Left ventricle myocardium inferior (tissue), 1 donor: ENCODE data around the gene PCSK5. TPM values are rescaled to one million over a fixed set of nuclear protein-coding genes. Genes with fewer than 3 reads are reported as not detected.
"Not testable (repeated sequence)": the region's sequence is repeated elsewhere in the genome, so short reads cannot be mapped to it uniquely, and the experiment has no call there.

ENCODE experiments used
- DNase-seq: peaks from one replicate; pipeline ENCODE4 v3.0.0-alpha.2; 2020
- H3K27ac ChIP-seq: fragments of 200-600 bp; replicated peaks from 2 replicates; pipeline ENCODE4 v1.8.0; 2021
- H3K27me3 ChIP-seq: fragments of 200-600 bp; 2 replicates; pipeline ENCODE4 v1.8.0; 2021; ENCODE audit warnings: low read depth
- H3K36me3 ChIP-seq: fragments of 200-600 bp; 2 replicates; pipeline ENCODE4 v1.8.0; 2021
- H3K4me1 ChIP-seq: fragments of 200-600 bp; 2 replicates; pipeline ENCODE4 v1.8.0; 2021
- H3K4me3 ChIP-seq: fragments of 200-600 bp; 2 replicates; pipeline ENCODE4 v1.8.0; 2021; ENCODE audit warnings: mild to moderate bottlenecking, moderate library complexity
- H3K9me3 ChIP-seq: fragments of 200-600 bp; replicated peaks from 2 replicates; pipeline ENCODE4 v1.8.0; 2021
- intact Hi-C: fragments of 100-400 bp; cut with micrococcal nuclease; formaldehyde crosslinking; loops from one replicate; pipeline ENCODE4 v1.11.0; 2022
- total RNA-seq: library from RNA; stranded (reverse); fragmentation: NEBNext Ultra II Directional; extraction: Animal tissue kit (Norgen Biotek cat#: 25700); gene quantifications from one replicate; pipeline ENCODE4 v1.2.1, GENCODE V29; 2021
- TF ChIP-seq, protein P1 (sequence below): fragments of 200-600 bp; IDR thresholded peaks from 2 replicates; pipeline ENCODE4 v1.8.0; 2021; ENCODE audit warnings: antibody characterized with exemption, mild to moderate bottlenecking, borderline replicate concordance
- donor health status: DM: no; HTN: yes; CAD: no; lungs with severe emphysema.

Gene PCSK5
- total RNA-seq, 1 donor from 2014 or later: 5.6 TPM

DNA sequence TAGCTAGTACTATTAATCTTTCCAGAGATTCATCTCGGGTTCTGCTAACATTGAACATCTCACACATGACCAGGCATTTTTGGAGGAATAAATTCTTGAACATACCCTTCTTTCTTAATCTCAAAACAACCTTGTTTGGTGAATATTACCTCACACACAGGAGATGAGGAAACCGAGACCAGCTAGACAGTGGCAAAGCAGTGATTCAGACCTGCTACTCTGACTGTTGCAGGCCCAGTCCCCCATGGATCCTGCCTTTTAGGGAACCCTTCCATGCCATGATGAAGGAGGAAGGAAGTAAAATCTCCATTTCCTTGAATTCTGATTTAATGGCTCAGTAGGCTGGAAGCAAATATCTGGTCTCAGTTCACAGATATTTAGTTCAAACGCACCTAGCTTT is 2.6 kb downstream of the PCSK5 start:
- Histone ChIP-seq H3K9me3 (no peaks in the 10 kb centered on the region), H3K4me3 (peak overlapping the region; percentile 85), H3K27me3 (no peaks in the 10 kb centered on the region), H3K36me3 (no peaks in the 10 kb centered on the region), H3K4me1 (peaks cover 64% of the 10 kb centered on the region), H3K27ac (no peak overlapping the region)
- intact Hi-C loops: loop anchor here (10.0 kb wide), 1 partner anchor 412 kb away; no protein-coding TSS in a partner anchor
- TF ChIP-seq, protein P1, sequence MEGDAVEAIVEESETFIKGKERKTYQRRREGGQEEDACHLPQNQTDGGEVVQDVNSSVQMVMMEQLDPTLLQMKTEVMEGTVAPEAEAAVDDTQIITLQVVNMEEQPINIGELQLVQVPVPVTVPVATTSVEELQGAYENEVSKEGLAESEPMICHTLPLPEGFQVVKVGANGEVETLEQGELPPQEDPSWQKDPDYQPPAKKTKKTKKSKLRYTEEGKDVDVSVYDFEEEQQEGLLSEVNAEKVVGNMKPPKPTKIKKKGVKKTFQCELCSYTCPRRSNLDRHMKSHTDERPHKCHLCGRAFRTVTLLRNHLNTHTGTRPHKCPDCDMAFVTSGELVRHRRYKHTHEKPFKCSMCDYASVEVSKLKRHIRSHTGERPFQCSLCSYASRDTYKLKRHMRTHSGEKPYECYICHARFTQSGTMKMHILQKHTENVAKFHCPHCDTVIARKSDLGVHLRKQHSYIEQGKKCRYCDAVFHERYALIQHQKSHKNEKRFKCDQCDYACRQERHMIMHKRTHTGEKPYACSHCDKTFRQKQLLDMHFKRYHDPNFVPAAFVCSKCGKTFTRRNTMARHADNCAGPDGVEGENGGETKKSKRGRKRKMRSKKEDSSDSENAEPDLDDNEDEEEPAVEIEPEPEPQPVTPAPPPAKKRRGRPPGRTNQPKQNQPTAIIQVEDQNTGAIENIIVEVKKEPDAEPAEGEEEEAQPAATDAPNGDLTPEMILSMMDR: no peak
- no peak for DNase-seq

DNA sequence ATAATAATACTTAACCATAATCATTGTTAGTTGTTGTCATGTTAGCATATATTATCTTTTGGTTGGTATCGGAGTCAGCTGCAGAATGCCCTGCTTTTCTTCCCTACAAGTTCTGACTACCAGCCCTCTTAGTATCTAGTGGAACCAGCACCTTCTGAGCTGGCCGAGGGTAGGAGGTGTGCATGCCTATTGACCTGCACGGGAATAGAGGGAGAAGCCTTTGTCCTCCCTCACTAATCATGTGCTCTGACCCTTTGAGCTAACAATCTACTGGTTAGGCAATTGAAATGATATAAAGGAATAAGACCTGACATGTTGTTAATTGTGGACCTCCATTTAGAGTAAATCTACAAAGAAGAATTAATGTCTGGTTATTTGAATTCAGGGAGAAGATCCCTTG is 4.1 kb downstream of the PCSK5 start:
- H3K27ac ChIP-seq: no peak overlapping the region
- intact Hi-C loops: loop anchor here (10.0 kb wide), 1 partner anchor 410 kb away; no protein-coding TSS in a partner anchor
- TF ChIP-seq, protein P1: no peak
- no peaks in the 10 kb centered on the region for H3K9me3 ChIP-seq
- no peak overlapping the region for H3K4me3 ChIP-seq
- H3K27me3 ChIP-seq: no peaks in the 10 kb centered on the region
- H3K4me1 ChIP-seq: peaks cover 61% of the 10 kb centered on the region
- no peaks in the 10 kb centered on the region for H3K36me3 ChIP-seq
- no peak for DNase-seq

DNA sequence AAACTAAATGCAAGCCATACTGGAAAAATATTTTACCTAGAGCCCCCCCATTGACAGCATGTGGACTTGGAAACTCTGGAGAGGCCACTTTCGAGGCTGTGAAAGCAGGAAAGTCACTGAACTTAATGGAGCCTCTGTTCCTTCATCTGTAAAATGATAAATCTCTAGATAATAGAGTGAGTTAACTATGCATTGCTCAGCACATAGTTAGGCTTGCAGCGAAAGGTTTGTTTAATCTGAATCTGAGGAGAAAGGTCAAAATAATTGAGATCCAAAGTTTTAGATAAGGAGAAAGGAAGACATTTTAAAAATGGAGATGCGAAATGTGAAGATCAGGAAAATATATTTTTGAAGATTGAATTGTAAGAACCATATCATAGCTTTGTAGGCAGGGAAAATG is 4.6 kb downstream of the PCSK5 start:
- no peak overlapping the region for H3K4me3 ChIP-seq
- intact Hi-C loops: loop anchor here (10.0 kb wide), 1 partner anchor 410 kb away; no protein-coding TSS in a partner anchor

DNA sequence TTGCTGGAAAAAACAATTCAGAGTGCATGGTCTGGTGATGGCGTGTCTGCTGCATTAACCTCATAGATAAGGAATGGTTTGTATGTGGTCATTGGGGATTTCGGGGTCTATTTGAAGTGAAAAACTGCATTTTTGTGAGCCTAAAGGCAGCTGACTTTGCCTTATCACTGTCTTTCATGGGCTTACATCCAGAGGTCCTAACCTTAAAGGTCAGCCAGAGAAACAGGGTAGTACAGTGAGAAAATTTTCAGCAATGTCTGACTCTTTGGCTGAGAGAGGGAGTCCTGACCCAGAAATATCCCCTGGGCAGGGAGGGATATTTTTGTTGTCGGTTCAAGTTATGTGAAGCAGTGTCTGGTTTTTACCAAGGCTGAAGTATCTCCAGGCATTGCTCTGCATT is 5.7 kb downstream of the PCSK5 start:
- Histone ChIP-seq H3K4me1 (peaks cover 45% of the 10 kb centered on the region), H3K4me3 (no peak overlapping the region), H3K27ac (no peak overlapping the region), H3K9me3 (no peaks in the 10 kb centered on the region), H3K36me3 (no peaks in the 10 kb centered on the region), H3K27me3 (no peaks in the 10 kb centered on the region)
- no peak for DNase-seq
- TF ChIP-seq, protein P1: no peak
- intact Hi-C loops: loop anchor here (10.0 kb wide), 1 partner anchor 409 kb away; no protein-coding TSS in a partner anchor

More for the DNA sequence above, 4.6 kb downstream of the PCSK5 start:
- Histone ChIP-seq H3K36me3 (no peaks in the 10 kb centered on the region), H3K27me3 (no peaks in the 10 kb centered on the region), H3K9me3 (no peaks in the 10 kb centered on the region), H3K27ac (no peak overlapping the region), H3K4me1 (peaks cover 55% of the 10 kb centered on the region)
- TF ChIP-seq, protein P1: no peak
- no peak for DNase-seq

DNA sequence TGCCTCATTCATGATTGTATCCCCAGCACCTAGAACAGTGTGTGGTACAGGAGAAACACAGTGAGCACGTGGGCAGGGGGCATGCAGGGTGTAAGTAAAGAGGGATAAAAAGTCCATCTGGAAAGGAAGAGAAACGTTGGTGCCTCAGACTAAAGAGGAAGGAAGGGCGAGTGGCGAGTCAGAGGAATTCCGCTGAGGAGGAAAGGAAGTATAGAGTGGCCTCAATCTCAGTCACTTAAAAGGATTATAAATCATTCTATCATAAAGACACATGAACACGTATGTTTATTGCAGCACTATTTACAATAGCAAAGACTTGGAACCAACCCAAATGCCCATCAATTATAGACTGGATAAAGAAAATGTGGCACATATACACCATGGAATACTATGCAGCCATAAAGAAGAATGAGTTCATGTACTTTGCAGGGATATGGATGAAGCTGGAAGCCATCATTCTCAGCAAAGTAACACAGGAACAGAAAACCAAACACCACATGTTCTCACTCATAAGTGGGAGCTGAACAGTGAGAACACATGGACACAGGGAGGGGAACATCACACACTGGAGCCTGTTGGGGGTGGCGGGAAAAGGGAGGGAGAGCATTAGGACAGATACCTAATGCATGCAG is 10.5 kb downstream of the PCSK5 start:
- H3K27me3 ChIP-seq, H3K36me3 ChIP-seq, H3K27ac ChIP-seq, DNase-seq, H3K4me3 ChIP-seq, intact Hi-C loops, H3K9me3 ChIP-seq: not testable (repeated sequence)
- peaks cover 13% of the 10 kb centered on the region for H3K4me1 ChIP-seq

DNA sequence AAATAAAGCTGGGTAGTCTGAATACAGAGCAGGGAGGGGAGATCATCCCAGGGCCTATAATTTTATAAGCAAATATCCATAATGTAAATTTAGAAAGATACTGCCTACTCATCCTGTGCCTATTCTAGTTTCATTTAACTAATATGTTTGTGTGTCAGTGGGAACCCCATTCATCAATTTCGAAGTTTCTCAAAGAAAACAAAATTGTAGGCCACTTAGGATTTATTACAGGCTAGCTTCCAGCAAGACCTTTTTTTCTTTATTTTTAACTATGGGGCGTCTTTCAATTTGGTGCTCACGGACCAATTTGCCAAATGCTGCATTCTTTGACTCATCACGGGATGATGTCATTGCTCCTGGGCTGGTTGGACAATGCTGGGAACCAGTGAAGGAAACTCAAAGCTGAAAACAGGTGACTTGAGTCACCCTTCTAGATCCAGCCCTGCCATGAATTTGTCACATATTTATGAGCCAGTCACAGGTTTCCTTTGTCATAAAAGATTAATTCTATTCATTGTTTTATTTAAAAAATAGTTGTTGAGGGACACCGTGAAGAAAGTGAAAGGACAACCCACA is 13.4 kb downstream of the PCSK5 start:
- Histone ChIP-seq H3K9me3 (no peaks in the 10 kb centered on the region), H3K4me1 (peaks cover 5% of the 10 kb centered on the region), H3K36me3 (no peaks in the 10 kb centered on the region), H3K27ac (no peak overlapping the region), H3K27me3 (no peaks in the 10 kb centered on the region), H3K4me3 (no peak overlapping the region)
- TF ChIP-seq, protein P1: no peak
- intact Hi-C loops: no loop called here
- DNase-seq: no peak
